ENCODE results near the gene TMED10.

Gene TMED10

DNA sequence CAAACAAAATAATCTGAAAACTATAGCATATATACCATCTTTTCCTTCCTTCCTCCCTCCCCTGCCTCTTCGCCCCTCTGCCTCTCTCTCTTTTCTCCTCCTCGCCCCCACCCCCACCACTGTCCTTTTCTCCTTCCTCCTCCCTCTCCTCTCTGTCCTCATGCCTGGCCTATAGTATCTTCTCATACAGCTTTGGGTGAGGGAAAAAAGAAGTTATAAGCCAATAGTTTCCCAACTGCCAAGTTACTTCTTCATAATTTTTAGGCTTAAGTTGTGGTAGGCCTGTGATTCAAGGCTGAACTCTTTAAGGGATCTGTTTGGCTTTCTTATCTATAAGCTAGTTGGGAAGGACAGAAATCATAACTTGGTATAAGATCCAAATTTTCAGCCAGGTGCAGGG, 9.1 kb downstream of the TMED10 start:
- no peak overlapping the region for H3K4me3 ChIP-seq (ENCODE audit: control insufficient read depth, low read depth, low read length)
- no peak for DNase-seq (ENCODE audit: low read depth)
- TF ChIP-seq CTCF (conservative IDR thresholded peaks at IDR 0.05; ENCODE audit: control insufficient read depth, insufficient read depth, low read depth, low read length), result no peak

DNA sequence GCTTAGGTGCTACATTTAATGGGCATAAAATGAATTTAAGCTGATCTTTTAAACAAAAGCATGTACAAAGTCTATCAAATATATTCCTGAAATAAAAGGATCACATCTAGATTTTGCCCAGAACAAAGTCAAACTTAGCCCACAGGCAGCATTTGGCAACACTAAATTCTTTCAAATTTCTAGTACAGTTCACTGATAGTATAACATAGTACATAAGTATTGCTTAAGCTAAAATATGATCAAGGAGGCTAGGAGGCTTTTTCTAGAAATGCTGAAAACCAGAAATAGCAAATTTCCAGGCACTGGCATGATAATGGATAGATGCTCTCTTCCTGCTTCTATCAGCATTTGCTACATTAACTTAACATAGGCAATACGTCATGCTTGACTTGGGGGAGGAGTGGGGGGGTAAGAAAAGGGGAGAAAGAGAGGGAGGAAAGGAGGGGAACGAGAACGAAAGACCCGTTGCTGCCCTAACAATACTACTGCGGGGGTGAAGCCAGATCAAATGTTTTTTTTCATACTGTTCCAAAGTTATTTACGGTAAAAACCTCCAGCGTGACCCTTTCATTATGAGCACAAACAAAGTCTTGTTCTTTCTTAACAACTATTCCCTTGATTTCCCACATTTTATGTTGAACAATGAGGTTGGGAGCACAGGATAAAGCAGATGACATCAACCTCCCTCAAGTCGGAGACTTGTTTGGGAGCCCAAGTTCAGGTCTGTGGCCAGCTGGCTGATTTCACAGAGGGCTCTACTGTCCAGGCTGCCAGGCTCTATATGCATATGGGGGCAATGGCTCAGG, 10.6 kb downstream of the TMED10 start:
- no peak for TF ChIP-seq CTCF (conservative IDR thresholded peaks at IDR 0.05; ENCODE audit: control insufficient read depth, insufficient read depth, low read depth, low read length)
- no peak for DNase-seq (ENCODE audit: low read depth)
- H3K4me3 ChIP-seq (ENCODE audit: control insufficient read depth, low read depth, low read length), result no peak overlapping the region

- no peak for TF ChIP-seq CTCF (conservative IDR thresholded peaks at IDR 0.05; ENCODE audit: control insufficient read depth, insufficient read depth, low read depth, low read length)
These were observed 11.6 kb downstream of the TMED10 start for GRCh38 chr14:75164809-75165208.

GRCh38 chr14:75163677-75164076, 12.7 kb downstream of the TMED10 start:
- no peak for TF ChIP-seq CTCF (conservative IDR thresholded peaks at IDR 0.05; ENCODE audit: control insufficient read depth, insufficient read depth, low read depth, low read length)
- DNase-seq (ENCODE audit: low read depth), result no peak

More at GRCh38 chr14:75164809-75165208, 11.6 kb downstream of the TMED10 start:
- no peak overlapping the region for H3K4me3 ChIP-seq (ENCODE audit: control insufficient read depth, low read depth, low read length)
- no peak for DNase-seq (ENCODE audit: low read depth)

GRCh38 chr14:75162631-75163030, 13.8 kb downstream of the TMED10 start:
- no peak for TF ChIP-seq CTCF (conservative IDR thresholded peaks at IDR 0.05; ENCODE audit: control insufficient read depth, insufficient read depth, low read depth, low read length)
- no peak for DNase-seq (ENCODE audit: low read depth)
- H3K4me3 ChIP-seq (ENCODE audit: control insufficient read depth, low read depth, low read length), result no peak overlapping the region

More at GRCh38 chr14:75163677-75164076, 12.7 kb downstream of the TMED10 start:
- no peak overlapping the region for H3K4me3 ChIP-seq (ENCODE audit: control insufficient read depth, low read depth, low read length)

DNA sequence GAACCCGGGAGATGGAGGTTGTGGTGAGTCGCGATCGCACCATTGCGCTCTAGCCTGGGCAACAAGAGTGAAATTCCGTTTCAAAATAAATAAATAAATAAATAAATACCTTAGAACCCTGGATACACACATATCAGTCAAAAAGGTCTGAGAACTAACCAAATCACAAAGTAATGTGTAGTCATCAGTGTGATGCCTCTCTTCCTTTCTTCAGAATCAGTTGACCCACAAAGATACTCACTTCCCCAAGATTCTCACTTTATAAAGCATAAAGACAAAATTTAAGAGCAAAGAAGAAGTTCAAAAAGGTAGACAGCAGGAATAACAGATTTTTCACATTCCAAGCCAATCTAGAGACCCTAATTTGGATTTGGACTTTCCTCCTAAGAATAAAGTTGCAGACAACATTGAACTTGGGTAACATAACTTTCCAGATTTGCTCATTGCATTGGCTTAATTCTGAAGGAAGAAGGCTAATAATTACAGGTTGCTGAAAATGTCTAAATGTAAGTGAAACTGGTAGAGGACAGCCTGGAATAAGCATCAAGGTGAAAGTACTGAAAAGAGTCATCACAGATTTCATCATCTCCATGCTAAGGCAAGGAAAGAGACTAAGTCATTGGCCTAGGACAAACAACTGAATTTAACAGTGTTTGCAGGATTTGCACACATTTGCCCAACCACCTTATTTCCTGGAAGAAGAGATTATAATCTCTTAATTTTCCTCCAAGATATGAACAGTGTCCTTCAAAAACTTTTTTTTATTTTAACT, 17.4 kb downstream of the TMED10 start:
- DNase-seq (ENCODE audit: low read depth), result peak; percentile 19
- TF ChIP-seq CTCF (conservative IDR thresholded peaks at IDR 0.05; ENCODE audit: control insufficient read depth, insufficient read depth, low read depth, low read length), result no peak
- H3K4me3 ChIP-seq (ENCODE audit: control insufficient read depth, low read depth, low read length), result no peak overlapping the region
